H1 (cell line): ENCODE data around the gene PKP3. TPM values are rescaled to one million over a fixed set of nuclear protein-coding genes. Genes with fewer than 3 reads are reported as not detected.

Experiments
- CTCF ChIA-PET: fragments of 300-600 bp; sonication (Branson Sonifier 250); formaldehyde crosslinking; loops from one replicate; lab custom pipeline; 2021; ENCODE audit not compliant: partially characterized antibody; lab: Charles Lee
- POLR2A ChIA-PET: fragments of 300-600 bp; sonication (Branson Sonifier 250); formaldehyde crosslinking; loops from one replicate; lab custom pipeline; 2021; ENCODE audit warnings: inconsistent platforms; ENCODE audit not compliant: partially characterized antibody; lab: Charles Lee
- DNase-seq, 2 experiments: peaks; one replicate each; pipeline versions ENCODE4 v3.0.0 to v3.0.0-alpha.2; 2010 to 2022; ENCODE audit warnings: low spot score in 2 of 2, low read depth in 1 of 2, mixed read lengths in 1 of 2
- FAIRE-seq: peaks from 2 replicates; lab custom pipeline; 2011; peaks lifted over from hg19 to GRCh38; lab: Jason Lieb, UNC
- H2AFZ ChIP-seq: 2 replicates; pipeline ENCODE4 v1.8.1; 2012; ENCODE audit warnings: low read length, inconsistent platforms
- H2AK5ac ChIP-seq: 2 replicates; pipeline ENCODE4 v1.6.1; 2013; ENCODE audit warnings: low read depth, low read length
- H2BK120ac ChIP-seq: replicated peaks from 2 replicates; pipeline ENCODE3; 2013; ENCODE audit warnings: low read depth, low read length, inconsistent platforms
- H2BK12ac ChIP-seq: 2 replicates; pipeline ENCODE4 v1.6.1; 2013; ENCODE audit warnings: low read depth, low read length
- H2BK15ac ChIP-seq: 2 replicates; pipeline ENCODE4 v1.6.1; 2013; ENCODE audit warnings: low read length
- H2BK20ac ChIP-seq: 2 replicates; pipeline ENCODE4 v1.6.1; 2013; ENCODE audit warnings: low read length
- H2BK5ac ChIP-seq: 2 replicates; pipeline ENCODE4 v1.6.1; 2013; ENCODE audit warnings: low read depth, low read length
- H3K14ac ChIP-seq: 2 replicates; pipeline ENCODE4 v1.6.1; 2013; ENCODE audit warnings: inconsistent platforms; ENCODE audit not compliant: insufficient read length
- H3K18ac ChIP-seq: 2 replicates; pipeline ENCODE4 v1.6.1; 2013; ENCODE audit warnings: low read length; ENCODE audit errors: extremely low read depth
- H3K23ac ChIP-seq: 2 replicates; pipeline ENCODE4 v1.6.1; 2013; ENCODE audit warnings: inconsistent platforms; ENCODE audit not compliant: insufficient read length
- H3K23me2 ChIP-seq: 2 replicates; pipeline ENCODE4 v1.6.1; 2013; ENCODE audit warnings: low read depth, low read length
- H3K27ac ChIP-seq: 2 replicates; pipeline ENCODE4 v1.6.1; 2011; ENCODE audit warnings: low read depth, low read length, inconsistent platforms
- H3K27me3 ChIP-seq, 4 experiments: replicated peaks in 1 of 4; 1 replicate in 1 of 4; 2 replicates in 3 of 4; pipeline versions ENCODE4 v1.6.1 to v1.8.1; 2011 to 2013; ENCODE audit warnings: low read length in 3 of 4, mild to moderate bottlenecking in 3 of 4, inconsistent platforms in 2 of 4, mixed read lengths in 2 of 4, moderate library complexity in 1 of 4; ENCODE audit not compliant: control insufficient read depth in 3 of 4, insufficient read depth in 3 of 4; ENCODE audit errors: extremely low read depth in 1 of 4
- H3K36me3 ChIP-seq, 4 experiments: 2 replicates each; pipeline versions ENCODE4 v1.6.1 to v1.8.1; 2011 to 2013; ENCODE audit warnings: mild to moderate bottlenecking in 4 of 4, low read length in 3 of 4, moderate library complexity in 2 of 4, control low read depth in 1 of 4, inconsistent platforms in 1 of 4; ENCODE audit not compliant: insufficient read depth in 4 of 4, control insufficient read depth in 2 of 4
- H3K4ac ChIP-seq: replicated peaks from 2 replicates; pipeline ENCODE3; 2013; ENCODE audit warnings: low read length, low read depth, mixed read lengths, inconsistent platforms; ENCODE audit not compliant: insufficient read length
- H3K4me1 ChIP-seq, 4 experiments: replicated peaks in 1 of 4; 1 replicate in 1 of 4; 2 replicates in 3 of 4; pipeline versions ENCODE4 v1.6.1 to v1.8.1; 2011 to 2013; ENCODE audit warnings: low read length in 3 of 4, inconsistent platforms in 2 of 4, mixed read lengths in 1 of 4; ENCODE audit not compliant: insufficient read depth in 4 of 4, control insufficient read depth in 3 of 4
- H3K4me2 ChIP-seq, 2 experiments: 2 replicates each; pipeline versions ENCODE4 v1.6.1 to v1.8.1; 2011 to 2013; ENCODE audit warnings: low read depth in 2 of 2, low read length in 2 of 2, control low read depth in 1 of 2, inconsistent platforms in 1 of 2, mild to moderate bottlenecking in 1 of 2; ENCODE audit not compliant: insufficient read depth in 1 of 2
- H3K4me3 ChIP-seq, 4 experiments: fragments of 200-600, 300-600 bp in 1 of 4; sonication (generic), shearing (Covaris generic), sonication (Bioruptor Twin) in 1 of 4; 2 replicates each; pipeline versions ENCODE4 v1.5.1 to v1.8.1; 2011 to 2016; ENCODE audit warnings: low read length in 4 of 4, low read depth in 3 of 4, control low read depth in 2 of 4, inconsistent platforms in 2 of 4, mild to moderate bottlenecking in 2 of 4, mixed read lengths in 1 of 4, moderate library complexity in 1 of 4; ENCODE audit not compliant: insufficient read depth in 2 of 4; ENCODE audit errors: extremely low read depth in 1 of 4
- H3K56ac ChIP-seq: replicated peaks from 2 replicates; pipeline ENCODE3; 2013; ENCODE audit warnings: low read depth, mild to moderate bottlenecking, mixed read lengths, low read length, inconsistent platforms; ENCODE audit not compliant: insufficient read length
- H3K79me1 ChIP-seq: 2 replicates; pipeline ENCODE4 v1.6.1; 2013; ENCODE audit warnings: low read depth, low read length, control low read depth
- H3K79me2 ChIP-seq, 2 experiments: 2 replicates each; pipeline versions ENCODE4 v1.6.1 to v1.8.1; 2012 to 2013; ENCODE audit warnings: low read length in 2 of 2, mild to moderate bottlenecking in 2 of 2, inconsistent platforms in 1 of 2; ENCODE audit not compliant: insufficient read depth in 2 of 2, control insufficient read depth in 1 of 2
- H3K9ac ChIP-seq, 4 experiments: replicated peaks in 1 of 4; 1 replicate in 1 of 4; 2 replicates in 3 of 4; pipeline versions ENCODE4 v1.6.1 to v1.8.1; 2011 to 2013; ENCODE audit warnings: low read depth in 3 of 4, low read length in 3 of 4, control low read depth in 2 of 4, mild to moderate bottlenecking in 2 of 4, moderate library complexity in 2 of 4, inconsistent platforms in 1 of 4; ENCODE audit errors: extremely low read depth in 1 of 4
- H3K9me3 ChIP-seq, 2 experiments: 2 replicates each; pipeline versions ENCODE4 v1.6.1 to v1.8.1; 2012 to 2013; ENCODE audit warnings: mild to moderate bottlenecking in 2 of 2, moderate library complexity in 2 of 2, control low read depth in 1 of 2, inconsistent platforms in 1 of 2, low read depth in 1 of 2, low read length in 1 of 2, mixed read lengths in 1 of 2; ENCODE audit not compliant: insufficient read depth in 2 of 2
- H4K20me1 ChIP-seq, 2 experiments: replicated peaks in 1 of 2; 2 replicates each; pipeline versions ENCODE3 to v1.8.1; 2011 to 2013; ENCODE audit warnings: inconsistent platforms in 2 of 2, low read length in 2 of 2, mild to moderate bottlenecking in 1 of 2; ENCODE audit not compliant: insufficient read depth in 2 of 2, control insufficient read depth in 1 of 2
- H4K5ac ChIP-seq: 2 replicates; pipeline ENCODE4 v1.6.1; 2013; ENCODE audit warnings: low read length, low read depth, mixed read lengths, inconsistent platforms; ENCODE audit not compliant: insufficient read length
- H4K8ac ChIP-seq: 2 replicates; pipeline ENCODE4 v1.8.0; 2013; ENCODE audit warnings: mild to moderate bottlenecking, moderate library complexity, low read length, inconsistent platforms; ENCODE audit not compliant: insufficient read depth; ENCODE audit errors: extremely low read depth
- H4K91ac ChIP-seq: replicated peaks from 2 replicates; pipeline ENCODE3; 2013; ENCODE audit warnings: low read length, mixed read lengths, inconsistent platforms; ENCODE audit not compliant: insufficient read length
- CBX8 ChIP-seq: fragments of 300-800, 300-1000 bp; sonication (generic); IDR thresholded peaks from 2 replicates; pipeline ENCODE4 v1.7.1; 2016; ENCODE audit warnings: low read depth, low read length, borderline replicate concordance
- CREB1 ChIP-seq: IDR thresholded peaks from 2 replicates; pipeline ENCODE4 v1.6.1; 2012; ENCODE audit warnings: inconsistent platforms
- E2F6 ChIP-seq: IDR thresholded peaks from 2 replicates; pipeline ENCODE4 v1.6.1; 2012; ENCODE audit warnings: inconsistent platforms
- KDM1A ChIP-seq: fragments of 200-600, 300-600 bp; sonication (generic); IDR thresholded peaks from 2 replicates; pipeline ENCODE4 v1.7.1; 2016; ENCODE audit warnings: mild to moderate bottlenecking, low read length, borderline replicate concordance
- USF2 ChIP-seq: IDR thresholded peaks from 2 replicates; pipeline ENCODE4 v1.6.1; 2011; ENCODE audit warnings: low read length, improper control_type of control experiment
- WGBS, 2 experiments: shearing (Covaris generic) in 1 of 2; methylation state at CpG; one replicate each; pipeline versions ENCODE4 v1.1.6 to v1.1.7; 2013 to 2015; ENCODE audit warnings: low lambda C conversion rate in 2 of 2, mixed read lengths in 2 of 2, inconsistent platforms in 1 of 2, low coverage in 1 of 2, missing lambda C conversion rate in 1 of 2; ENCODE audit not compliant: insufficient replicate concordance in 2 of 2, insufficient coverage in 1 of 2, insufficient read length in 1 of 2; ENCODE audit errors: extremely low coverage in 1 of 2, missing lambda C conversion rate in 1 of 2; 5-methylcytosine and 5-hydroxymethylcytosine counted together
- polyA plus RNA-seq, 7 experiments: library from polyadenylated mRNA; depleted of rRNA in 3 of 7; stranded (reverse) in 5 of 7; unstranded in 2 of 7; fragments of >200 nt in 5 of 7; fragments of 200-250 nt in 2 of 7; gene quantifications; 1 replicate in 5 of 7; 2 replicates in 1 of 7; 4 replicates in 1 of 7; pipeline versions ENCODE4 v1.2.1 to v1.2.3, GENCODE V29; 2011 to 2013; ENCODE audit warnings: missing spikeins in 2 of 7, mixed read lengths in 2 of 7
- total RNA-seq: library from RNA; stranded (reverse); fragmentation: NEBNext Ultra II Directional; extraction: Animal tissue kit (Norgen Biotek cat#: 25700); gene quantifications from 2 replicates; pipeline ENCODE4 v1.2.1, GENCODE V29; 2021
- TF ChIP-seq, protein P1 (sequence below): IDR thresholded peaks from 2 replicates; pipeline ENCODE4 v1.6.1; 2012; ENCODE audit warnings: inconsistent platforms

The PKP3 gene
- total and polyA plus RNA-seq, 2 of the 8 experiments (the other 6 are each of a cell fraction or from before 2014, with no cell fraction given): 16.7 to 28.7 TPM

DNA sequence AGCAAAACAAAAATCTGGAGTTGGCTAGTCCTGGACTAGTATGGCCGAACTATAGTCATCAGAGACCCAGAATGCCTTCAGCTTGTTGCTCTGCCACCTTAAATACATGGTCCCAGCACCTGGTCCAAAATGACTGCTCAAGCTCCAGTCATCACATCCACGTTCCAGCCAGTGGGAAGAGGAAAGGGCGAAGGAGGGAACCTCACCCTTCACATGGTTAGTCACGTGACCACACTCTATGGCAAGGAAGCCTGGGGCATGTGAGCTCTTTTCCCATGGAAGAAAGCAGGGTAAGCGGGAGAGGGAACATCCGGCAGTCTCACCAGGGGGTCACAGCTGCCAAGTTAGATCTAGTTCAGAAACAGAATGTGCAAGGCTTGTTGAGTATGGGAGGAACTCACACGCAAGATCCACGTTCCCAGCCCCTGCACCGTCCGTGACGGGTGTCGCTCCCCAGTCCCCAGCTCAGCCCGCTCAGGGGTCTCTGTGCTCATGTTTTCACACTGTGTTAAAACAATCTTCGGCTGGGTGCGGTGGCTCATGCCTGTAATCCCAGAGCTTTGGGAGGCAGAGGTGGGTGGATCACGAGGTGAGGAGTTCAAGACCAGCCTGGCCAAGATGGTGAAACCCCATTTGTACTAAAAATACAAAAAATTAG is 49.7 kb downstream of the PKP3 start:
- Histone ChIP-seq H3K4ac (no peak overlapping the region), H3K9ac (no peak overlapping the region), H3K18ac (no peak overlapping the region), H4K5ac (no peak overlapping the region), H2AK5ac (no peak overlapping the region), H3K23ac (no peak overlapping the region), H4K8ac (no peak overlapping the region), H3K14ac (no peak overlapping the region), H2AFZ (0 out of 2 replicates have a peak overlapping the region, but pooled peaks have one; percentile 5), H3K4me2 (no peak overlapping the region), H3K79me2 (no peaks in the 10 kb centered on the region), H4K91ac (peak overlapping the region; percentile 4), H2BK20ac (no peak overlapping the region), H3K23me2 (peaks cover 4% of the 10 kb centered on the region; the same call in 1 of the 2 replicates), H3K4me1 (peaks cover 0 to 22% (median 9%) of the 10 kb centered on the region in 4 experiments; a peak in 5 of 7 replicates), H2BK15ac (no peak overlapping the region), H2BK12ac (0 out of 2 replicates have a peak overlapping the region, but pooled peaks have one; percentile 1), H3K4me3 (no peak overlapping the region), H3K56ac (no peak overlapping the region), H3K27ac (no peak overlapping the region), H3K79me1 (no peaks in the 10 kb centered on the region), H4K20me1 (no peaks in the 10 kb centered on the region), H2BK120ac (no peak overlapping the region), H3K9me3 (no peaks in the 10 kb centered on the region), H3K36me3 (no peaks in the 10 kb centered on the region), H2BK5ac (no peak overlapping the region), H3K27me3 (no peaks in the 10 kb centered on the region)
- FAIRE-seq: no peak
- POLR2A ChIA-PET: interaction anchor here (1.2 to 2.0 kb wide), 3 partner anchors 27 to 236 kb away, joined by 3 to 5 read pairs (median 4); partner anchors contain the start of genes BET1L and RIC8A
- DNase-seq: no peak
- TF ChIP-seq E2F6: peak; percentile 94
- no peak for TF ChIP-seq CBX8
- TF ChIP-seq, protein P1, sequence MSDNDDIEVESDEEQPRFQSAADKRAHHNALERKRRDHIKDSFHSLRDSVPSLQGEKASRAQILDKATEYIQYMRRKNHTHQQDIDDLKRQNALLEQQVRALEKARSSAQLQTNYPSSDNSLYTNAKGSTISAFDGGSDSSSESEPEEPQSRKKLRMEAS: peak; percentile 88
- TF ChIP-seq CREB1: no peak
- peak; percentile 49; the same call in 1 of the 2 replicates for TF ChIP-seq KDM1A
- peak; percentile 81 for TF ChIP-seq USF2
- 84% methylated on average over 16 of the region's 16 CpGs; no CpG with 5 or more reads in 1 of the 2 experiments for WGBS, 2 experiments
- CTCF ChIA-PET: interaction anchor here (0.6 to 3.2 kb wide), 8 partner anchors 26 to 81 kb away, joined by 3 to 13 read pairs (median 4); no protein-coding TSS in a partner anchor
